Neural cell (in vitro differentiated cells): ENCODE measurements around the gene TNIP1. TPM values are rescaled to one million over a fixed set of nuclear protein-coding genes. Genes with fewer than 3 reads are reported as not detected.

Experiments used
- H2AFZ ChIP-seq: fragments of 200-600, 300-800 bp; sonication (generic), shearing (Covaris generic); 2 replicates; pipeline ENCODE4 v1.6.0; 2014; ENCODE audit warnings: low read depth, mild to moderate bottlenecking, antibody characterized with exemption, low read length, moderate library complexity
- H3F3A ChIP-seq: fragments of 200-600 bp; shearing (Covaris generic); 2 replicates; pipeline ENCODE4 v1.6.1; 2016; ENCODE audit warnings: mild to moderate bottlenecking, moderate library complexity, mixed read lengths, antibody characterized with exemption, low read length; ENCODE audit not compliant: insufficient read depth, poor library complexity, severe bottlenecking
- H3K27ac ChIP-seq: fragments of 200-600, 300-800 bp; sonication (generic), shearing (Covaris generic); 2 replicates; pipeline ENCODE4 v1.5.1; 2014; ENCODE audit warnings: mild to moderate bottlenecking, low read length, moderate library complexity
- H3K27me3 ChIP-seq: fragments of 300-800, 200-600 bp; sonication (generic), shearing (Covaris generic); 2 replicates; pipeline ENCODE4 v1.6.0; 2014; ENCODE audit warnings: mild to moderate bottlenecking, low read depth, low read length, moderate library complexity; ENCODE audit not compliant: insufficient read depth
- H3K36me3 ChIP-seq: fragments of 300-800, 200-600 bp; sonication (generic), shearing (Covaris generic); 2 replicates; pipeline ENCODE4 v1.5.1; 2014; ENCODE audit warnings: mild to moderate bottlenecking, antibody characterized with exemption, low read length, moderate library complexity; ENCODE audit not compliant: insufficient read depth
- H3K4me2 ChIP-seq: fragments of 300-800, 200-600 bp; sonication (generic), shearing (Covaris generic); 2 replicates; pipeline ENCODE4 v1.6.0; 2014; ENCODE audit warnings: mild to moderate bottlenecking, low read length
- H3K4me3 ChIP-seq: fragments of 300-800, 200-600 bp; sonication (generic), shearing (Covaris generic); 2 replicates; pipeline ENCODE4 v1.5.1; 2014; ENCODE audit warnings: mild to moderate bottlenecking, low read length, moderate library complexity
- H3K79me2 ChIP-seq: fragments of 200-600 bp; shearing (Covaris generic); replicated peaks from 2 replicates; pipeline ENCODE4 v1.6.0; 2014; ENCODE audit warnings: mild to moderate bottlenecking, low read length, moderate library complexity; ENCODE audit not compliant: insufficient read depth
- H3K9ac ChIP-seq: fragments of 300-800, 200-600 bp; sonication (generic), shearing (Covaris generic); 2 replicates; pipeline ENCODE4 v1.6.1; 2016; ENCODE audit warnings: mild to moderate bottlenecking, low read length, mixed read lengths
- H3K9me2 ChIP-seq: fragments of 200-600 bp; shearing (Covaris generic); 2 replicates; pipeline ENCODE4 v1.6.1; 2016; ENCODE audit warnings: mild to moderate bottlenecking, low read length, mixed read lengths; ENCODE audit not compliant: insufficient read depth
- H3K9me3 ChIP-seq: fragments of 200-600, 300-800 bp; sonication (generic), shearing (Covaris generic); 2 replicates; pipeline ENCODE4 v1.6.1; 2016; ENCODE audit warnings: mild to moderate bottlenecking, mixed run types, low read length, moderate library complexity, mixed read lengths
- H4K20me1 ChIP-seq: fragments of 200-600 bp; shearing (Covaris generic); 2 replicates; pipeline ENCODE4 v1.6.1; 2016; ENCODE audit warnings: mild to moderate bottlenecking, mixed run types; ENCODE audit not compliant: insufficient read depth
- CTCF ChIP-seq: fragments of 450-650 bp; IDR thresholded peaks from 2 replicates; pipeline ENCODE4 v1.5.1; 2014; ENCODE audit warnings: antibody characterized with exemption, mild to moderate bottlenecking, moderate library complexity; ENCODE audit not compliant: poor library complexity, severe bottlenecking
- EP300 ChIP-seq: fragments of 450-650 bp; conservative IDR thresholded peaks from 2 replicates; pipeline ENCODE4 v1.6.1; 2014; ENCODE audit warnings: antibody characterized with exemption, mild to moderate bottlenecking, moderate library complexity; ENCODE audit not compliant: poor library complexity, severe bottlenecking
- EZH2 ChIP-seq: fragments of 200-600, 300-800 bp; shearing (Covaris generic), sonication (generic); IDR thresholded peaks from 2 replicates; pipeline ENCODE4 v1.6.1; 2014; ENCODE audit warnings: antibody characterized with exemption, low read length, borderline replicate concordance, mild to moderate bottlenecking; ENCODE audit not compliant: insufficient read depth, poor library complexity, severe bottlenecking
- MXI1 ChIP-seq: fragments of 450-650 bp; conservative IDR thresholded peaks from 2 replicates; pipeline ENCODE4 v1.6.1; 2014; ENCODE audit warnings: antibody characterized with exemption, mild to moderate bottlenecking; ENCODE audit not compliant: poor library complexity, severe bottlenecking
- POLR2AphosphoS5 ChIP-seq: IDR thresholded peaks from 2 replicates; pipeline ENCODE4 v1.6.1; 2012
- RAD21 ChIP-seq: fragments of 450-650 bp; conservative IDR thresholded peaks from 2 replicates; pipeline ENCODE4 v1.6.1; 2014; ENCODE audit warnings: antibody characterized with exemption, mild to moderate bottlenecking, moderate library complexity
- REST ChIP-seq: IDR thresholded peaks from 2 replicates; pipeline ENCODE4 v1.6.1; 2012; ENCODE audit warnings: borderline replicate concordance
- SMC3 ChIP-seq: fragments of 450-650 bp; conservative IDR thresholded peaks from 2 replicates; pipeline ENCODE4 v1.6.1; 2014; ENCODE audit warnings: antibody characterized with exemption, mild to moderate bottlenecking, moderate library complexity; ENCODE audit not compliant: poor library complexity
- TAF1 ChIP-seq: IDR thresholded peaks from 2 replicates; pipeline ENCODE4 v1.6.1; 2012; ENCODE audit warnings: low read depth
- polyA plus RNA-seq: library from polyadenylated mRNA; depleted of rRNA; stranded (reverse); fragments of >200 nt; gene quantifications from 2 replicates; pipeline ENCODE4 v1.2.3, GENCODE V29; 2014

Gene TNIP1
- polyA plus RNA-seq, 1 donor from 2014 or later: 3.3 TPM

- Histone ChIP-seq H3K4me3 (no peak overlapping the region), H3K9me2 (no peaks in the 10 kb centered on the region), H2AFZ (no peak overlapping the region), H3K9ac (no peak overlapping the region), H3K27me3 (peaks cover 11% of the 10 kb centered on the region), H3K79me2 (no peaks in the 10 kb centered on the region), H3K27ac (no peak overlapping the region), H3K4me2 (no peak overlapping the region), H3K9me3 (no peaks in the 10 kb centered on the region), H3K36me3 (no peaks in the 10 kb centered on the region), H3F3A (no peaks in the 10 kb centered on the region), H4K20me1 (no peaks in the 10 kb centered on the region)
- TF ChIP-seq MXI1 (no peak), EP300 (no peak), POLR2AphosphoS5 (no peak), EZH2 (no peak), RAD21 (no peak)
Observed at GRCh38 chr5:151018846-151019245, 62.0 kb downstream of the TNIP1 start.

- H3K79me2 ChIP-seq: no peaks in the 10 kb centered on the region
- H3K9me2 ChIP-seq: no peaks in the 10 kb centered on the region
- no peaks in the 10 kb centered on the region for H4K20me1 ChIP-seq
- no peaks in the 10 kb centered on the region for H3F3A ChIP-seq
- no peak overlapping the region for H3K4me2 ChIP-seq
- H3K9me3 ChIP-seq: no peaks in the 10 kb centered on the region
- peaks cover 11% of the 10 kb centered on the region for H3K27me3 ChIP-seq
- TF ChIP-seq POLR2AphosphoS5 (no peak), EP300 (no peak), SMC3 (no peak), TAF1 (no peak), RAD21 (no peak), EZH2 (no peak), MXI1 (no peak)
- no peak overlapping the region for H3K9ac ChIP-seq
- no peak overlapping the region for H2AFZ ChIP-seq
- H3K36me3 ChIP-seq: no peaks in the 10 kb centered on the region
- H3K4me3 ChIP-seq: no peak overlapping the region
- H3K27ac ChIP-seq: no peak overlapping the region
Observed at GRCh38 chr5:151017897-151018296, 62.9 kb downstream of the TNIP1 start.

GRCh38 chr5:151016700-151017099 lies 64.1 kb downstream of the TNIP1 start:
- Histone ChIP-seq H3K79me2 (no peaks in the 10 kb centered on the region), H3K9ac (no peak overlapping the region), H2AFZ (no peak overlapping the region), H3K4me3 (no peak overlapping the region), H3K4me2 (no peak overlapping the region), H3K36me3 (no peaks in the 10 kb centered on the region), H3F3A (no peaks in the 10 kb centered on the region), H4K20me1 (no peaks in the 10 kb centered on the region), H3K27ac (no peak overlapping the region), H3K27me3 (peaks cover 11% of the 10 kb centered on the region), H3K9me2 (no peaks in the 10 kb centered on the region), H3K9me3 (no peaks in the 10 kb centered on the region)
- TF ChIP-seq REST: no peak
- no peak for TF ChIP-seq SMC3
- TF ChIP-seq CTCF: no peak
- TF ChIP-seq EZH2: no peak
- TF ChIP-seq RAD21: no peak
- TF ChIP-seq POLR2AphosphoS5: no peak
- no peak for TF ChIP-seq EP300
- no peak for TF ChIP-seq TAF1
- no peak for TF ChIP-seq MXI1
